Trophoblast cell (in vitro differentiated cells and primary cell): ENCODE results near the gene TBK1.

Experiments
- DNase-seq, 2 donors: peaks; one replicate each; pipeline ENCODE4 v3.0.0-alpha.2; 2016
- H2AFZ ChIP-seq: 2 replicates; pipeline ENCODE4 v1.6.1; 2013; ENCODE audit warnings: low read length, moderate library complexity, mild to moderate bottlenecking; ENCODE audit not compliant: insufficient read depth, poor library complexity
- H2AK5ac ChIP-seq: 2 replicates; pipeline ENCODE4 v1.6.1; 2013; ENCODE audit warnings: mild to moderate bottlenecking, low read length
- H2BK120ac ChIP-seq: 2 replicates; pipeline ENCODE4 v1.6.1; 2013; ENCODE audit warnings: low read length, mild to moderate bottlenecking, moderate library complexity; ENCODE audit not compliant: insufficient read depth, poor library complexity
- H2BK12ac ChIP-seq: 2 replicates; pipeline ENCODE4 v1.6.1; 2013; ENCODE audit warnings: mild to moderate bottlenecking, low read length, moderate library complexity
- H2BK5ac ChIP-seq: 2 replicates; pipeline ENCODE4 v1.6.1; 2013; ENCODE audit warnings: low read length, low read depth, moderate library complexity, mild to moderate bottlenecking; ENCODE audit not compliant: poor library complexity
- H3K14ac ChIP-seq: 2 replicates; pipeline ENCODE4 v1.6.1; 2013; ENCODE audit warnings: mild to moderate bottlenecking, low read length
- H3K18ac ChIP-seq: 2 replicates; pipeline ENCODE4 v1.6.1; 2013; ENCODE audit warnings: mild to moderate bottlenecking, low read length
- H3K23ac ChIP-seq: 2 replicates; pipeline ENCODE4 v1.6.1; 2013; ENCODE audit warnings: low read length
- H3K27ac ChIP-seq: 2 replicates; pipeline ENCODE4 v1.5.1; 2013; ENCODE audit warnings: low read depth, mild to moderate bottlenecking, inconsistent platforms, low read length, moderate library complexity
- H3K27me3 ChIP-seq: 2 replicates; pipeline ENCODE4 v1.6.1; 2013; ENCODE audit warnings: inconsistent platforms, mild to moderate bottlenecking, low read length, moderate library complexity; ENCODE audit not compliant: insufficient read depth
- H3K36me3 ChIP-seq, 2 experiments: 1 replicate in 1 of 2; 2 replicates in 1 of 2; pipeline ENCODE4 v1.6.1; 2013; ENCODE audit warnings: low read length in 2 of 2, mild to moderate bottlenecking in 2 of 2, moderate library complexity in 1 of 2; ENCODE audit not compliant: insufficient read depth in 2 of 2, control insufficient read depth in 1 of 2
- H3K4ac ChIP-seq: 2 replicates; pipeline ENCODE4 v1.6.1; 2013; ENCODE audit warnings: low read depth, mild to moderate bottlenecking, low read length, moderate library complexity
- H3K4me1 ChIP-seq, 2 experiments: 1 replicate in 1 of 2; 2 replicates in 1 of 2; pipeline ENCODE4 v1.6.1; 2013; ENCODE audit warnings: low read length in 2 of 2, mild to moderate bottlenecking in 2 of 2, moderate library complexity in 1 of 2; ENCODE audit not compliant: insufficient read depth in 2 of 2, control insufficient read depth in 1 of 2
- H3K4me2 ChIP-seq: 2 replicates; pipeline ENCODE4 v1.6.1; 2013; ENCODE audit warnings: inconsistent platforms, mild to moderate bottlenecking, low read length, moderate library complexity
- H3K4me3 ChIP-seq: 2 replicates; pipeline ENCODE4 v1.5.1; 2013; ENCODE audit warnings: mild to moderate bottlenecking, low read depth, low read length, inconsistent platforms
- H3K79me1 ChIP-seq: one replicate; pipeline ENCODE4 v1.6.1; 2013; ENCODE audit warnings: low read length
- H3K79me2 ChIP-seq: 2 replicates; pipeline ENCODE4 v1.6.1; 2013; ENCODE audit warnings: low read length, mild to moderate bottlenecking; ENCODE audit not compliant: control insufficient read depth, insufficient read depth, poor library complexity
- H3K9ac ChIP-seq: 2 replicates; pipeline ENCODE4 v1.6.1; 2013; ENCODE audit warnings: mild to moderate bottlenecking, low read length
- H3K9me3 ChIP-seq: 2 replicates; pipeline ENCODE4 v1.6.1; 2013; ENCODE audit warnings: low read depth, mild to moderate bottlenecking, control low read depth, inconsistent platforms, low read length; ENCODE audit not compliant: insufficient read depth
- H4K12ac ChIP-seq: 2 replicates; pipeline ENCODE4 v1.6.1; 2013; ENCODE audit warnings: low read depth, mild to moderate bottlenecking, low read length, moderate library complexity
- H4K8ac ChIP-seq: 2 replicates; pipeline ENCODE4 v1.6.1; 2013; ENCODE audit warnings: low read depth, mild to moderate bottlenecking, low read length, moderate library complexity
- H4K91ac ChIP-seq: one replicate; pipeline ENCODE4 v1.6.1; 2013; ENCODE audit warnings: low read depth, mild to moderate bottlenecking, low read length, moderate library complexity
- WGBS: extraction: QIAGEN DNeasy Blood & Tissue Kit; methylation state at CpG from one replicate; pipeline ENCODE4 v1.1.7; 2013; ENCODE audit warnings: missing lambda C conversion rate; ENCODE audit not compliant: insufficient read length, insufficient coverage; ENCODE audit errors: extremely low coverage; 5-methylcytosine and 5-hydroxymethylcytosine counted together

The TBK1 gene

GRCh38 chr12:64545081-64545382 is 93.1 kb downstream of the TBK1 start:
- H4K12ac ChIP-seq: no peak overlapping the region
- H3K9me3 ChIP-seq: peaks cover 2% of the 10 kb centered on the region
- H3K23ac ChIP-seq: no peak overlapping the region
- H2BK5ac ChIP-seq: no peak overlapping the region
- no peak overlapping the region for H3K18ac ChIP-seq
- no peak overlapping the region for H4K8ac ChIP-seq
- H3K4me3 ChIP-seq: no peak overlapping the region
- no peak overlapping the region for H4K91ac ChIP-seq
- no peaks in the 10 kb centered on the region for H3K79me2 ChIP-seq
- no peak overlapping the region for H3K27ac ChIP-seq
- no CpG with 5 or more reads among the region's 3 CpGs for WGBS
- no peaks in the 10 kb centered on the region for H3K36me3 ChIP-seq
- H2AFZ ChIP-seq: no peak overlapping the region
- H3K27me3 ChIP-seq: no peaks in the 10 kb centered on the region
- no peak for DNase-seq
- H2BK120ac ChIP-seq: no peak overlapping the region
- no peak overlapping the region for H3K9ac ChIP-seq
- H2BK12ac ChIP-seq: no peak overlapping the region
- H3K4ac ChIP-seq: no peak overlapping the region
- H3K4me1 ChIP-seq: no peaks in the 10 kb centered on the region
- no peak overlapping the region for H2AK5ac ChIP-seq
- H3K79me1 ChIP-seq: no peaks in the 10 kb centered on the region
- no peak overlapping the region for H3K4me2 ChIP-seq
- no peak overlapping the region for H3K14ac ChIP-seq

GRCh38 chr12:64549108-64549507 is 97.2 kb downstream of the TBK1 start:
- no peak overlapping the region for H3K27ac ChIP-seq
- no peaks in the 10 kb centered on the region for H3K36me3 ChIP-seq
- no peak overlapping the region for H2AFZ ChIP-seq
- H2BK120ac ChIP-seq: no peak overlapping the region
- H2BK5ac ChIP-seq: no peak overlapping the region
- DNase-seq: no peak
- H3K9ac ChIP-seq: no peak overlapping the region
- no peak overlapping the region for H3K4ac ChIP-seq
- H3K18ac ChIP-seq: no peak overlapping the region
- no peak overlapping the region for H3K14ac ChIP-seq
- no peak overlapping the region for H2BK12ac ChIP-seq
- H4K12ac ChIP-seq: no peak overlapping the region
- no peaks in the 10 kb centered on the region for H3K27me3 ChIP-seq
- H3K79me2 ChIP-seq: no peaks in the 10 kb centered on the region
- no peaks in the 10 kb centered on the region for H3K9me3 ChIP-seq
- H4K91ac ChIP-seq: no peak overlapping the region
- H4K8ac ChIP-seq: no peak overlapping the region
- no peak overlapping the region for H3K4me3 ChIP-seq
- H2AK5ac ChIP-seq: no peak overlapping the region
- no peaks in the 10 kb centered on the region for H3K4me1 ChIP-seq
- H3K4me2 ChIP-seq: no peak overlapping the region
- H3K79me1 ChIP-seq: no peaks in the 10 kb centered on the region
- H3K23ac ChIP-seq: no peak overlapping the region
- no CpG with 5 or more reads among the region's 1 CpG for WGBS

GRCh38 chr12:64550755-64551154 is 98.8 kb downstream of the TBK1 start:
- Histone ChIP-seq H3K9ac (no peak overlapping the region), H3K4me3 (no peak overlapping the region), H3K36me3 (no peaks in the 10 kb centered on the region), H4K8ac (no peak overlapping the region), H3K14ac (no peak overlapping the region), H2AFZ (no peak overlapping the region), H2BK120ac (no peak overlapping the region), H2BK5ac (no peak overlapping the region), H3K9me3 (no peaks in the 10 kb centered on the region), H2BK12ac (no peak overlapping the region), H3K4me2 (no peak overlapping the region), H3K4me1 (no peaks in the 10 kb centered on the region), H3K27ac (no peak overlapping the region), H3K79me2 (no peaks in the 10 kb centered on the region), H3K4ac (no peak overlapping the region), H3K18ac (no peak overlapping the region), H3K27me3 (no peaks in the 10 kb centered on the region), H3K79me1 (no peaks in the 10 kb centered on the region), H2AK5ac (no peak overlapping the region), H3K23ac (no peak overlapping the region), H4K91ac (no peak overlapping the region), H4K12ac (no peak overlapping the region)
- no peak for DNase-seq
- WGBS: no CpG with 5 or more reads among the region's 3 CpGs

GRCh38 chr12:64551676-64552075 is 99.8 kb downstream of the TBK1 start:
- H2AFZ ChIP-seq: no peak overlapping the region
- H3K36me3 ChIP-seq: no peaks in the 10 kb centered on the region
- peak; percentile 38 to 83 for DNase-seq
- no peak overlapping the region for H4K8ac ChIP-seq
- no peak overlapping the region for H2BK5ac ChIP-seq
- H3K14ac ChIP-seq: no peak overlapping the region
- no peak overlapping the region for H3K23ac ChIP-seq
- no peak overlapping the region for H3K4ac ChIP-seq
- H3K4me1 ChIP-seq: no peaks in the 10 kb centered on the region
- H2BK12ac ChIP-seq: no peak overlapping the region
- no peak overlapping the region for H4K91ac ChIP-seq
- no peaks in the 10 kb centered on the region for H3K9me3 ChIP-seq
- H3K27me3 ChIP-seq: no peaks in the 10 kb centered on the region
- H3K27ac ChIP-seq: no peak overlapping the region
- no peak overlapping the region for H3K9ac ChIP-seq
- no CpG with 5 or more reads among the region's 7 CpGs for WGBS
- H2AK5ac ChIP-seq: no peak overlapping the region
- no peaks in the 10 kb centered on the region for H3K79me1 ChIP-seq
- H2BK120ac ChIP-seq: no peak overlapping the region
- H4K12ac ChIP-seq: no peak overlapping the region
- H3K4me2 ChIP-seq: no peak overlapping the region
- H3K79me2 ChIP-seq: no peaks in the 10 kb centered on the region
- no peak overlapping the region for H3K18ac ChIP-seq
- no peak overlapping the region for H3K4me3 ChIP-seq
